IMR-90 (cell line): ENCODE measurements around the gene NRXN2.

Source experiments
- BHLHE40 ChIP-seq: fragments of 150-350 bp; IDR thresholded peaks from 2 replicates; pipeline ENCODE4 v1.6.1; 2016; ENCODE audit warnings: mild to moderate bottlenecking, low read depth, low read length
- CTCF ChIP-seq: conservative IDR thresholded peaks from 2 replicates; pipeline ENCODE4 v1.5.1; 2012; ENCODE audit warnings: mild to moderate bottlenecking, low read depth, low read length, improper control_type of control experiment
- MXI1 ChIP-seq: IDR thresholded peaks from 2 replicates; pipeline ENCODE4 v1.6.1; 2012; ENCODE audit warnings: low read depth, mild to moderate bottlenecking, low read length, moderate library complexity, borderline replicate concordance
- POLR2A ChIP-seq: IDR thresholded peaks from 2 replicates; pipeline ENCODE4 v1.6.1; 2012; ENCODE audit warnings: mild to moderate bottlenecking, low read depth, low read length
- SMC3 ChIP-seq: fragments of 150-350 bp; IDR thresholded peaks from 2 replicates; pipeline ENCODE4 v1.6.1; 2016; ENCODE audit warnings: low read depth, mild to moderate bottlenecking, antibody characterized with exemption, low read length, moderate library complexity

GRCh38 chr11:64577202-64577601, 145.8 kb downstream of the NRXN2 start:
- no peak for TF ChIP-seq POLR2A
- TF ChIP-seq BHLHE40: no peak
- TF ChIP-seq MXI1: no peak
- no peak for TF ChIP-seq CTCF
- TF ChIP-seq SMC3: no peak
